ENCODE results near the gene KIAA1671.

GRCh38 chr22:24984122-24984521 is 31.6 kb downstream of the KIAA1671 start:
- TF ChIP-seq CTCF (IDR thresholded peaks at IDR 0.05; ENCODE audit: poor library complexity, severe bottlenecking) (no peak), RAD21 (conservative IDR thresholded peaks at IDR 0.05) (no peak), EZH2 (IDR thresholded peaks at IDR 0.05; ENCODE audit: borderline replicate concordance, insufficient read depth, low read length, poor library complexity, severe bottlenecking) (no peak), REST (IDR thresholded peaks at IDR 0.05; ENCODE audit: borderline replicate concordance) (no peak), TAF1 (IDR thresholded peaks at IDR 0.05; ENCODE audit: low read depth) (no peak), EP300 (conservative IDR thresholded peaks at IDR 0.05; ENCODE audit: poor library complexity, severe bottlenecking) (no peak)
